Measurements from ENCODE around the gene EMC6.

EMC6 gene

GRCh38 chr17:3655766-3656165 is 12.8 kb upstream of the EMC6 start:
- Histone ChIP-seq H3K9ac (ENCODE audit: low read depth in 1 of 2, low read length in 2 of 2) (no peak overlapping the region), H3K36me3 (ENCODE audit: control insufficient read depth in 1 of 2, insufficient read depth in 2 of 2, low read length in 2 of 2) (peaks cover 0 to 5% of the 10 kb centered on the region in 2 donors), H3K9me3 (ENCODE audit: control insufficient read depth in 1 of 2, low read length in 2 of 2) (no peaks in the 10 kb centered on the region), H3K27me3 (ENCODE audit: control insufficient read depth in 1 of 2, insufficient read depth in 2 of 2, low read length in 2 of 2) (no peaks in the 10 kb centered on the region), H3K4me1 (ENCODE audit: control insufficient read depth in 1 of 2, insufficient read depth in 2 of 2, low read length in 2 of 2) (peaks cover 7 to 13% of the 10 kb centered on the region in 2 donors), H3K27ac (ENCODE audit: low read depth, low read length) (no peak overlapping the region), H3K4me3 (ENCODE audit: low read depth in 1 of 2, low read length in 2 of 2) (no peak overlapping the region)

- no peak overlapping the region for H3K27ac ChIP-seq (ENCODE audit: low read depth, low read length)
- H3K36me3 ChIP-seq (ENCODE audit: control insufficient read depth in 1 of 2, insufficient read depth in 2 of 2, low read length in 2 of 2): peaks cover 3 to 5% of the 10 kb centered on the region in 2 donors
- H3K27me3 ChIP-seq (ENCODE audit: control insufficient read depth in 1 of 2, insufficient read depth in 2 of 2, low read length in 2 of 2): no peaks in the 10 kb centered on the region
- no peak overlapping the region for H3K4me3 ChIP-seq (ENCODE audit: low read depth in 1 of 2, low read length in 2 of 2)
- H3K4me1 ChIP-seq (ENCODE audit: control insufficient read depth in 1 of 2, insufficient read depth in 2 of 2, low read length in 2 of 2): peaks cover 7 to 13% of the 10 kb centered on the region in 2 donors
- no peaks in the 10 kb centered on the region for H3K9me3 ChIP-seq (ENCODE audit: control insufficient read depth in 1 of 2, low read length in 2 of 2)
- no peak overlapping the region for H3K9ac ChIP-seq (ENCODE audit: low read depth in 1 of 2, low read length in 2 of 2)
Measured at GRCh38 chr17:3656353-3656752, 12.3 kb upstream of the EMC6 start.

DNA sequence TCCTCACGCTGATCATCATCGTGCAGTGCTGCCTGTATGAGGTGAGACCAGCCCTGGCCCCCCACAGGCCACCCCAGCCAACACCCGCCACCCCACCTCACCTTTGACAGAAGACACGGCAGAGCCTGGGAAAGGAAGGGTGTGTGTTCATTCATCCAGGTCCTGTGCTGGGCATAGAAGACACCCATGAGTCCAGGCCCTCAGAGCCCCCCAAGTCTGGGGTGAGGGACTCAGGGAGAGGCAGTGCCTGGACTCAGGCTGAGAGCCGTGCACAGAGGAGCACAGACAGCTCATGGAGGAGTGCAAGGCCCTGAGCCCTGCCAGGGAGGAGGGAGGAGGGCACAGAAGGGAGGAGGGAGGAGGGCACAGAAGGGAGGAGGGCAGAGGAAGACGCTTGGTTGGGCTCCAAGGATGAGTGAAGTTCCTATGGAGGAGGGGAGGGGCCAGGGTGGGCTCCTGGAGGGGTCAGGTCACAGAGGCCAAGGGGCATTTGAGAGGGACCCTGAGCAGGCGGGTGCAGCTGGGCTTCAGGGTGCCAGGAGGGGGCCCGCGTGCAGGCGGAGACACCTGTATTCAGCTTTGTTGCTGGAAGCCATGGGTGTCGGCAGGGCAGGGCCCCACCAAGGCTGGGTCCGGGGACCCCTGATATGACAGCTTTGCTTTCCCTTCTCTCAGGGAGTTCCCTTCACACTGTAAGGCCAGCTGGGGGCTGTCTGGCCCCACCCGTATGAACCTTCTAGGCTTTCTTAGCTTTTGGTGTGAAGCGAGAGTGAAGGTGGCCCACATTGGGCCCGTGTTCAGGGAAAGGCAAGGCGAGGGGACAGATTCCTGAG is 11.6 kb upstream of the EMC6 start:
- H3K27ac ChIP-seq (ENCODE audit: low read depth, low read length): no peak overlapping the region

DNA sequence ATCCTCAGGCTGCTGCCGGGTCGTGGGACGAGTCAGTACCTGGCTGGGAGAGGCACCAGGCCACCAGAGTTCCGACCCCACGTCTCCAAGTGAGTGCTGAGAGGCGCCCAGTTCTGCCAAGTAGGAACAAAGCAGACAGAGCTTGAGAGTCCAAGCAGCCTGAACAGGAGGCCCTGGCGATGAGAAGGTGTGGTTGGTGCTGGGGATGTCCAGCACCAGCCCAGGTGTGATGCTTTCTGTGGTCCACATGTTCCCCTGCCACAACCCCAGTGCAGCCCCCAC is 11.1 kb upstream of the EMC6 start:
- no peak overlapping the region for H3K9ac ChIP-seq (ENCODE audit: low read depth in 1 of 2, low read length in 2 of 2)
- H3K4me3 ChIP-seq (ENCODE audit: low read depth in 1 of 2, low read length in 2 of 2): no peak overlapping the region
- H3K9me3 ChIP-seq (ENCODE audit: control insufficient read depth in 1 of 2, low read length in 2 of 2): no peaks in the 10 kb centered on the region
- H3K27me3 ChIP-seq (ENCODE audit: control insufficient read depth in 1 of 2, insufficient read depth in 2 of 2, low read length in 2 of 2): no peaks in the 10 kb centered on the region
- peaks cover 7 to 13% of the 10 kb centered on the region in 2 donors for H3K4me1 ChIP-seq (ENCODE audit: control insufficient read depth in 1 of 2, insufficient read depth in 2 of 2, low read length in 2 of 2)
- peaks cover 5 to 7% of the 10 kb centered on the region in 2 donors for H3K36me3 ChIP-seq (ENCODE audit: control insufficient read depth in 1 of 2, insufficient read depth in 2 of 2, low read length in 2 of 2)
- no peak overlapping the region for H3K27ac ChIP-seq (ENCODE audit: low read depth, low read length)

More for the DNA sequence above, 11.6 kb upstream of the EMC6 start:
- Histone ChIP-seq H3K36me3 (ENCODE audit: control insufficient read depth in 1 of 2, insufficient read depth in 2 of 2, low read length in 2 of 2) (peaks cover 5 to 7% of the 10 kb centered on the region in 2 donors), H3K4me3 (ENCODE audit: low read depth in 1 of 2, low read length in 2 of 2) (no peak overlapping the region), H3K4me1 (ENCODE audit: control insufficient read depth in 1 of 2, insufficient read depth in 2 of 2, low read length in 2 of 2) (peaks cover 7 to 13% of the 10 kb centered on the region in 2 donors), H3K9ac (ENCODE audit: low read depth in 1 of 2, low read length in 2 of 2) (no peak overlapping the region), H3K27me3 (ENCODE audit: control insufficient read depth in 1 of 2, insufficient read depth in 2 of 2, low read length in 2 of 2) (no peaks in the 10 kb centered on the region), H3K9me3 (ENCODE audit: control insufficient read depth in 1 of 2, low read length in 2 of 2) (no peaks in the 10 kb centered on the region)

DNA sequence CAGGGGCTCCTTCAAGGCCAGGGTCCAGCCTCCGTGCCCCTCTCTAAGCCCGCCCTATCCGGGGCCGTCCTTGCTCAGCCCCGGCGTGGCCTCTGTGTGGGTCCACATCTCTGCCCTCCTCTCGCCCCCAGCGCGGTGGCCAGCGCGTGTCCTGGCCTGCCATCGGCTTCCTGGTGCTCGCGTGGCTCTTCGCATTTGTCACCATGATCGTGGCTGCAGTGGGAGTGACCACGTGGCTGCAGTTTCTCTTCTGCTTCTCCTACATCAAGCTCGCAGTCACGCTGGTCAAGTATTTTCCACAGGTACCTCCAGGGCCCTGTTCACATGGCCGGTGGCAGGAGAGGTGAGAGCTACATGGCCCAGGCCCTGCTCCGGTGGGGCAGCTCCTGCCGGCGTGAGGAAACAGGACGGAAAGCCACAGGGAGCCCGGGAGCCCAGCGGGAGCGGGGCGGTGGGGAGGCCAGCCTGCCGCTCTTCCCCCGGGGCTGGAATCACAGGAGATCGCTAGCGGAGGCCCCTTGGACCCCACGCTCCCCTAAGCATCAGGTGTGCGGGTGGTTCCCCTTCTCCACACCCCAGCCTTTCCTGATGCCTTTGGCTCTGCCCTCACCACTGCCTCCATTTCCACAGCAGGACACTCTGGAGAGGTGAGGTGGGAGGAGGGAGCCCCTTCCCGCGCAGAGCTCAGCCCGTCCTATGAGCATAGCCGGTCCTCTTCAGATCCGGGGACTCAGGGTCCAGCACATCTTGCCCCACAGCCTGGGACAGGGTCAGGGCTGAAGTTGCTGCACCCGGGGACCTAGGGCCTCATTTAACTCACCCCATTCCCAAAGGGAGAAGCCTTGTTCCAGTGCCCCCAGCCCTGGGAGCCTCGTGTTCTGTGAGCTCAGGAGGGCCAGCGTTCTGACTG is 10.5 kb upstream of the EMC6 start:
- H3K36me3 ChIP-seq (ENCODE audit: control insufficient read depth in 1 of 2, insufficient read depth in 2 of 2, low read length in 2 of 2): peaks cover 5 to 11% of the 10 kb centered on the region in 2 donors

GRCh38 chr17:3658784-3659449 is 9.7 kb upstream of the EMC6 start:
- H3K27me3 ChIP-seq (ENCODE audit: control insufficient read depth in 1 of 2, insufficient read depth in 2 of 2, low read length in 2 of 2): no peaks in the 10 kb centered on the region
- peaks cover 6 to 19% of the 10 kb centered on the region in 2 donors for H3K36me3 ChIP-seq (ENCODE audit: control insufficient read depth in 1 of 2, insufficient read depth in 2 of 2, low read length in 2 of 2)
- H3K9me3 ChIP-seq (ENCODE audit: control insufficient read depth in 1 of 2, low read length in 2 of 2): no peaks in the 10 kb centered on the region
- peaks cover 7 to 13% of the 10 kb centered on the region in 2 donors for H3K4me1 ChIP-seq (ENCODE audit: control insufficient read depth in 1 of 2, insufficient read depth in 2 of 2, low read length in 2 of 2)
- H3K4me3 ChIP-seq (ENCODE audit: low read depth in 1 of 2, low read length in 2 of 2): no peak overlapping the region
- H3K9ac ChIP-seq (ENCODE audit: low read depth in 1 of 2, low read length in 2 of 2): no peak overlapping the region
- peak overlapping the region; percentile 42 for H3K27ac ChIP-seq (ENCODE audit: low read depth, low read length)

More for the DNA sequence above, 10.5 kb upstream of the EMC6 start:
- no peak overlapping the region for H3K4me3 ChIP-seq (ENCODE audit: low read depth in 1 of 2, low read length in 2 of 2)
- no peak overlapping the region for H3K9ac ChIP-seq (ENCODE audit: low read depth in 1 of 2, low read length in 2 of 2)
- peaks cover 7 to 13% of the 10 kb centered on the region in 2 donors for H3K4me1 ChIP-seq (ENCODE audit: control insufficient read depth in 1 of 2, insufficient read depth in 2 of 2, low read length in 2 of 2)
- H3K27me3 ChIP-seq (ENCODE audit: control insufficient read depth in 1 of 2, insufficient read depth in 2 of 2, low read length in 2 of 2): no peaks in the 10 kb centered on the region
- no peak overlapping the region for H3K27ac ChIP-seq (ENCODE audit: low read depth, low read length)
- no peaks in the 10 kb centered on the region for H3K9me3 ChIP-seq (ENCODE audit: control insufficient read depth in 1 of 2, low read length in 2 of 2)

- Histone ChIP-seq H3K27me3 (ENCODE audit: control insufficient read depth in 1 of 2, insufficient read depth in 2 of 2, low read length in 2 of 2) (no peaks in the 10 kb centered on the region), H3K4me3 (ENCODE audit: low read depth in 1 of 2, low read length in 2 of 2) (no peak overlapping the region), H3K9ac (ENCODE audit: low read depth in 1 of 2, low read length in 2 of 2) (no peak overlapping the region), H3K36me3 (ENCODE audit: control insufficient read depth in 1 of 2, insufficient read depth in 2 of 2, low read length in 2 of 2) (peaks cover 13 to 26% of the 10 kb centered on the region in 2 donors), H3K27ac (ENCODE audit: low read depth, low read length) (peak overlapping the region; percentile 42), H3K9me3 (ENCODE audit: control insufficient read depth in 1 of 2, low read length in 2 of 2) (no peaks in the 10 kb centered on the region), H3K4me1 (ENCODE audit: control insufficient read depth in 1 of 2, insufficient read depth in 2 of 2, low read length in 2 of 2) (peaks cover 7 to 13% of the 10 kb centered on the region in 2 donors)
Measured at GRCh38 chr17:3659541-3660111, 9.0 kb upstream of the EMC6 start.

GRCh38 chr17:3660311-3660891 is 8.2 kb upstream of the EMC6 start:
- no peaks in the 10 kb centered on the region for H3K9me3 ChIP-seq (ENCODE audit: control insufficient read depth in 1 of 2, low read length in 2 of 2)
- no peaks in the 10 kb centered on the region for H3K27me3 ChIP-seq (ENCODE audit: control insufficient read depth in 1 of 2, insufficient read depth in 2 of 2, low read length in 2 of 2)
- no peak overlapping the region for H3K27ac ChIP-seq (ENCODE audit: low read depth, low read length)
- no peak overlapping the region for H3K4me3 ChIP-seq (ENCODE audit: low read depth in 1 of 2, low read length in 2 of 2)
- H3K4me1 ChIP-seq (ENCODE audit: control insufficient read depth in 1 of 2, insufficient read depth in 2 of 2, low read length in 2 of 2): peaks cover 7 to 13% of the 10 kb centered on the region in 2 donors
- H3K9ac ChIP-seq (ENCODE audit: low read depth in 1 of 2, low read length in 2 of 2): no peak overlapping the region
- peaks cover 15 to 30% of the 10 kb centered on the region in 2 donors for H3K36me3 ChIP-seq (ENCODE audit: control insufficient read depth in 1 of 2, insufficient read depth in 2 of 2, low read length in 2 of 2)

- Histone ChIP-seq H3K36me3 (ENCODE audit: control insufficient read depth in 1 of 2, insufficient read depth in 2 of 2, low read length in 2 of 2) (peaks cover 10 to 37% of the 10 kb centered on the region in 2 donors), H3K27ac (ENCODE audit: low read depth, low read length) (no peak overlapping the region), H3K9ac (ENCODE audit: low read depth in 1 of 2, low read length in 2 of 2) (no peak overlapping the region), H3K27me3 (ENCODE audit: control insufficient read depth in 1 of 2, insufficient read depth in 2 of 2, low read length in 2 of 2) (no peaks in the 10 kb centered on the region), H3K9me3 (ENCODE audit: control insufficient read depth in 1 of 2, low read length in 2 of 2) (no peaks in the 10 kb centered on the region), H3K4me1 (ENCODE audit: control insufficient read depth in 1 of 2, insufficient read depth in 2 of 2, low read length in 2 of 2) (peaks cover 7 to 34% of the 10 kb centered on the region in 2 donors), H3K4me3 (ENCODE audit: low read depth in 1 of 2, low read length in 2 of 2) (no peak overlapping the region)
Measured at GRCh38 chr17:3663102-3664011, 5.3 kb upstream of the EMC6 start.
